ENCODE results near the gene RTN4RL1. TPM values are rescaled to one million over a fixed set of nuclear protein-coding genes. Genes with fewer than 3 reads are reported as not detected.
A peak's percentile ranks its signal among the peaks of the same experiment; 100 is the strongest.

RTN4RL1 gene, protein sequence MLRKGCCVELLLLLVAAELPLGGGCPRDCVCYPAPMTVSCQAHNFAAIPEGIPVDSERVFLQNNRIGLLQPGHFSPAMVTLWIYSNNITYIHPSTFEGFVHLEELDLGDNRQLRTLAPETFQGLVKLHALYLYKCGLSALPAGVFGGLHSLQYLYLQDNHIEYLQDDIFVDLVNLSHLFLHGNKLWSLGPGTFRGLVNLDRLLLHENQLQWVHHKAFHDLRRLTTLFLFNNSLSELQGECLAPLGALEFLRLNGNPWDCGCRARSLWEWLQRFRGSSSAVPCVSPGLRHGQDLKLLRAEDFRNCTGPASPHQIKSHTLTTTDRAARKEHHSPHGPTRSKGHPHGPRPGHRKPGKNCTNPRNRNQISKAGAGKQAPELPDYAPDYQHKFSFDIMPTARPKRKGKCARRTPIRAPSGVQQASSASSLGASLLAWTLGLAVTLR
- total RNA-seq (2021) = 0.18 and 0.22 TPM in 2 replicates
- long read RNA-seq = 0 reads

DNA sequence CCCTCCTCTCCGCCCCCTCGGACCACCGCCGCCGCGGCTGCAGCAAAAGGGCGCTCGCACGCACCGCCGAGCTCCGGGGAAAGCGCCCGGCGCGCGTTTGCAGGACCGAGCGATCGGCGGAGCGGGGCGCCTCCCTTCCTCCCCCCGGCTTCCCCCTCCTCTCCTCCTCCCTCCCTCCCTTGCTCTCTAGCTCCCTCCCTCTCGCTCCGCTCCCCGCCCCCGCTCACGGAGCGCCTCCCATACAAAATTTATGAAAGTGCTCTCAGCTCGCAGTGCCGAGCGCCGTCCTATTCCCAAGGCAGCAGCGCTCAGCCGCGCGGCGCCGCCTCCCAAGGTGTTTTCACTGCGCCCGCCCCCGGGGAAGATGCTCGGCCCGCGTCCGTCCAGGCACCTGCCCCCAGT, at the start of gene RTN4RL1:
Gene RTN4RL1, minus strand, starts transcription at position 115 of the 402 bp plus-strand sequence. CDS start 469 bp downstream, outside the sequence.
- H2BK15ac ChIP-seq (ENCODE audit: low read depth, low read length) = no peak within 1 kb of the TSS
- peaks cover 23% of the 10 kb centered on the region for H3K23me2 ChIP-seq (ENCODE audit: insufficient read length, low read depth, low read length, poor library complexity, severe bottlenecking)
- H3K27ac ChIP-seq (ENCODE audit: insufficient read length, low read depth, low read length) = no peak within 1 kb of the TSS
- H3T11ph ChIP-seq (ENCODE audit: low read length) = no peak within 1 kb of the TSS
- no peak within 1 kb of the TSS for H4K8ac ChIP-seq (replicated peaks; ENCODE audit: insufficient read length, low read depth, low read length)
- H2AK5ac ChIP-seq (ENCODE audit: insufficient read length, low read length) = no peak within 1 kb of the TSS
- H3K9ac ChIP-seq (ENCODE audit: extremely low read depth, insufficient read length, low read length) = no peak within 1 kb of the TSS
- Mint-ChIP-seq H3K36me3 (ENCODE audit: insufficient read depth in 1 of 3, low read depth in 3 of 3) (no peaks in the 10 kb centered on the region; a peak in 1 of 7 replicates), H3K4me1 (peaks cover 9 to 19% of the 10 kb centered on the region in 2 experiments), H3K4me3 (peak within 1 kb of the TSS; percentile 49 to 81), H3K27ac (no peak within 1 kb of the TSS), H3K9me3 (peaks cover 5 to 6% of the 10 kb centered on the region in 2 experiments; a peak in 4 of 5 replicates), H3K27me3 (ENCODE audit: low read depth) (peaks cover 91% of the 10 kb centered on the region)
- no peak within 1 kb of the TSS for H2BK5ac ChIP-seq (ENCODE audit: insufficient read length, low read length)
- no peak within 1 kb of the TSS for H2BK12ac ChIP-seq (ENCODE audit: insufficient read length, low read depth, low read length)
- no peaks in the 10 kb centered on the region for H3K4me1 ChIP-seq (ENCODE audit: insufficient read depth, low read length)
- no peak within 1 kb of the TSS for H4K91ac ChIP-seq (ENCODE audit: insufficient read length, low read depth, low read length)
- H3K18ac ChIP-seq (ENCODE audit: insufficient read length, low read depth, low read length) = no peak within 1 kb of the TSS
- no peak within 1 kb of the TSS for H3K56ac ChIP-seq (ENCODE audit: insufficient read length, low read depth, low read length)
- peak; percentile 78 for DNase-seq
- H2BK20ac ChIP-seq (ENCODE audit: low read depth, low read length, poor library complexity, severe bottlenecking) = no peak within 1 kb of the TSS
- no peak within 1 kb of the TSS for H3K23ac ChIP-seq (ENCODE audit: insufficient read length, low read depth, low read length)
- no peak within 1 kb of the TSS for H4K5ac ChIP-seq (ENCODE audit: insufficient read length, low read depth, low read length)
- TF ChIP-seq, protein P1, sequence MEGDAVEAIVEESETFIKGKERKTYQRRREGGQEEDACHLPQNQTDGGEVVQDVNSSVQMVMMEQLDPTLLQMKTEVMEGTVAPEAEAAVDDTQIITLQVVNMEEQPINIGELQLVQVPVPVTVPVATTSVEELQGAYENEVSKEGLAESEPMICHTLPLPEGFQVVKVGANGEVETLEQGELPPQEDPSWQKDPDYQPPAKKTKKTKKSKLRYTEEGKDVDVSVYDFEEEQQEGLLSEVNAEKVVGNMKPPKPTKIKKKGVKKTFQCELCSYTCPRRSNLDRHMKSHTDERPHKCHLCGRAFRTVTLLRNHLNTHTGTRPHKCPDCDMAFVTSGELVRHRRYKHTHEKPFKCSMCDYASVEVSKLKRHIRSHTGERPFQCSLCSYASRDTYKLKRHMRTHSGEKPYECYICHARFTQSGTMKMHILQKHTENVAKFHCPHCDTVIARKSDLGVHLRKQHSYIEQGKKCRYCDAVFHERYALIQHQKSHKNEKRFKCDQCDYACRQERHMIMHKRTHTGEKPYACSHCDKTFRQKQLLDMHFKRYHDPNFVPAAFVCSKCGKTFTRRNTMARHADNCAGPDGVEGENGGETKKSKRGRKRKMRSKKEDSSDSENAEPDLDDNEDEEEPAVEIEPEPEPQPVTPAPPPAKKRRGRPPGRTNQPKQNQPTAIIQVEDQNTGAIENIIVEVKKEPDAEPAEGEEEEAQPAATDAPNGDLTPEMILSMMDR (conservative IDR thresholded peaks at IDR 0.05) = no peak
- no peak within 1 kb of the TSS for H2AFZ ChIP-seq (ENCODE audit: low read length)
- no peaks in the 10 kb centered on the region for H3K79me2 ChIP-seq (ENCODE audit: insufficient read depth, low read length)
- no CpG with 5 or more reads among the region's 47 CpGs for WGBS (ENCODE audit: extremely low coverage, insufficient read length, low lambda C conversion rate)
- no peak within 1 kb of the TSS for H3K4ac ChIP-seq (ENCODE audit: low read depth, low read length)
- no peaks in the 10 kb centered on the region for H3K9me3 ChIP-seq (ENCODE audit: control insufficient read depth, low read depth, low read length)
- peaks cover 63% of the 10 kb centered on the region for H3K27me3 ChIP-seq (ENCODE audit: insufficient read depth, low read length)
- peak within 1 kb of the TSS; percentile 50 for H3K4me2 ChIP-seq (ENCODE audit: insufficient read depth, insufficient read length, low read length)
- no peak within 1 kb of the TSS for H2BK120ac ChIP-seq (ENCODE audit: low read depth, low read length, poor library complexity, severe bottlenecking)
- no peaks in the 10 kb centered on the region for H4K20me1 ChIP-seq (ENCODE audit: control insufficient read depth, insufficient read depth, insufficient read length)
- no peaks in the 10 kb centered on the region for H3K79me1 ChIP-seq (ENCODE audit: insufficient read depth, low read depth, low read length, poor library complexity, severe bottlenecking)
- no peak within 1 kb of the TSS for H3K14ac ChIP-seq (ENCODE audit: insufficient read depth, low read length)

Measured in H9 (cell line).